ENCODE data around the gene TAS2R43. TPM values are rescaled to one million over a fixed set of nuclear protein-coding genes. Genes with fewer than 3 reads are reported as not detected.

Gene TAS2R43, protein sequence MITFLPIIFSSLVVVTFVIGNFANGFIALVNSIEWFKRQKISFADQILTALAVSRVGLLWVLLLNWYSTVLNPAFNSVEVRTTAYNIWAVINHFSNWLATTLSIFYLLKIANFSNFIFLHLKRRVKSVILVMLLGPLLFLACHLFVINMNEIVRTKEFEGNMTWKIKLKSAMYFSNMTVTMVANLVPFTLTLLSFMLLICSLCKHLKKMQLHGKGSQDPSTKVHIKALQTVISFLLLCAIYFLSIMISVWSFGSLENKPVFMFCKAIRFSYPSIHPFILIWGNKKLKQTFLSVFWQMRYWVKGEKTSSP
- total RNA-seq (ENCODE audit: low replicate concordance), result 1.3 and 2.3 TPM in 2 replicates

DNA sequence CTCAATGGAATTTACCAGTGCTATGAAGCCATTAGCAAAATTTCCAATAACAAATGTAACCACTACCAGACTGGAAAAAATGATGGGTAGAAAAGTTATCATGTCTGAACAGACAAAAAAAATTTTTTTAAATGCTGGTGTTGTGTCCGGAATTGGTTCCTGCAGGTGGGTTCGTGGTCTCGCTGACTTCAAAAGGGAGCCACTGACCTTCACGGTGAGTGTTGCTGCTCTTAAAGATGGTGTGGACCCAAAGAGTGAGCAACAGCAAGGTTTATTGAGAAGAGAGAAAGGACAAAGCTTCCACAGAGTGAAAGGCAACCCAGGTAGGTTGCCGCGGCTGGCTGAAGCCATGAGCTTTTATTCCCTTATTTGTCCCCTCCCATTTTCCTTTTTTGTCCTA is at the start of gene TAS2R43:
Gene TAS2R43, minus strand, starts transcription at position 186 of the 400 bp plus-strand sequence. Its CDS starts 84 bp downstream, at position 102.
- H3K4me3 ChIP-seq (ENCODE audit: low read depth, low read length), result no peak within 1 kb of the TSS
- TF ChIP-seq, protein P1, sequence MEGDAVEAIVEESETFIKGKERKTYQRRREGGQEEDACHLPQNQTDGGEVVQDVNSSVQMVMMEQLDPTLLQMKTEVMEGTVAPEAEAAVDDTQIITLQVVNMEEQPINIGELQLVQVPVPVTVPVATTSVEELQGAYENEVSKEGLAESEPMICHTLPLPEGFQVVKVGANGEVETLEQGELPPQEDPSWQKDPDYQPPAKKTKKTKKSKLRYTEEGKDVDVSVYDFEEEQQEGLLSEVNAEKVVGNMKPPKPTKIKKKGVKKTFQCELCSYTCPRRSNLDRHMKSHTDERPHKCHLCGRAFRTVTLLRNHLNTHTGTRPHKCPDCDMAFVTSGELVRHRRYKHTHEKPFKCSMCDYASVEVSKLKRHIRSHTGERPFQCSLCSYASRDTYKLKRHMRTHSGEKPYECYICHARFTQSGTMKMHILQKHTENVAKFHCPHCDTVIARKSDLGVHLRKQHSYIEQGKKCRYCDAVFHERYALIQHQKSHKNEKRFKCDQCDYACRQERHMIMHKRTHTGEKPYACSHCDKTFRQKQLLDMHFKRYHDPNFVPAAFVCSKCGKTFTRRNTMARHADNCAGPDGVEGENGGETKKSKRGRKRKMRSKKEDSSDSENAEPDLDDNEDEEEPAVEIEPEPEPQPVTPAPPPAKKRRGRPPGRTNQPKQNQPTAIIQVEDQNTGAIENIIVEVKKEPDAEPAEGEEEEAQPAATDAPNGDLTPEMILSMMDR (IDR thresholded peaks at IDR 0.05; ENCODE audit: insufficient read depth, low read length), result no peak
- no peak for DNase-seq (ENCODE audit: low read depth)

DNA sequence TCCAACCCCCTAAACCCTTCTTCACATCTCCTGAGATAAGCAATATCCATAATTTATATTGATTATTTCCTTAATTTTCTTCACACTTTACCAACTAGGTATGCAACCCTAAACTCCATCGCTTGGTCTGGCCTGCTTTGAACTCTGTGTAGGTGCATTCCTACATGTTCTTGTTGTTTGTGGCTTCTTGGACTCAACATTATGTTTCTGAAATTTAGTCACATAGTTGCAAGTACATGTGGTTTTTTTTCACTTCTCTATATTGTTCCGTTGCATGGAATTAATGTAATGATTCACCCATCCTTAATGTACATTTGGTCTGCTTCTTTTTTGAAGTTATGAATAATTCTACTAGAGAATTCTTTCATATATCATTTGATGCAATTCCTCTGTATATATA is 44.0 kb upstream of the TAS2R43 start:
- no peak for DNase-seq (ENCODE audit: low read depth)
- H3K4me3 ChIP-seq (ENCODE audit: low read depth, low read length), result no peak overlapping the region
- TF ChIP-seq, protein P1 (IDR thresholded peaks at IDR 0.05; ENCODE audit: insufficient read depth, low read length), result no peak

GRCh38 chr12:11134305-11134704 is 42.2 kb upstream of the TAS2R43 start, which contains the start of gene TAS2R30:
Gene TAS2R30 (minus strand): TSS chr12:11134644. CDS start chr12:11134244, 400 bp downstream.
- no peak for DNase-seq (ENCODE audit: low read depth)
- H3K4me3 ChIP-seq (ENCODE audit: low read depth, low read length), result no peak within 1 kb of the TSS
- TF ChIP-seq, protein P1 (IDR thresholded peaks at IDR 0.05; ENCODE audit: insufficient read depth, low read length), result no peak

DNA sequence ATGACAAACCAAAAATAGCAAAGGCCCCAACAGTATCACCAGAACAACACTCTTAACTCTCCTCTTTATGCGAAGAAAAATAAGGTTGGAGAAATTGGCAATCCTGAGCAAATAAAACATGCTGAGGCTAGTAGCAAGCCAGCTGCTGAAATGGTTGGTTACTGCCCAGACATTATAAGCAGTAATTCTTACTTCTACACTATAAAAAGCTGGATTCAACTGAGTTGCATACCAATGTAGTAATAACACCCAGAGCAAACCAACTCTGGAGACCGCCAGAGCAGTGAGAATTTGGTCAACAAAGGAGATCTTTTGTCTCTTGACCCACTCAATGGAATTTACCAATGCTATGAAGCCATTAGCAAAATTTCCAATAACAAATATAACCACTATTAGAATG is 41.7 kb upstream of the TAS2R43 start:
- TF ChIP-seq, protein P1 (IDR thresholded peaks at IDR 0.05; ENCODE audit: insufficient read depth, low read length), result no peak
- no peak for DNase-seq (ENCODE audit: low read depth)
- H3K4me3 ChIP-seq (ENCODE audit: low read depth, low read length), result no peak overlapping the region

DNA sequence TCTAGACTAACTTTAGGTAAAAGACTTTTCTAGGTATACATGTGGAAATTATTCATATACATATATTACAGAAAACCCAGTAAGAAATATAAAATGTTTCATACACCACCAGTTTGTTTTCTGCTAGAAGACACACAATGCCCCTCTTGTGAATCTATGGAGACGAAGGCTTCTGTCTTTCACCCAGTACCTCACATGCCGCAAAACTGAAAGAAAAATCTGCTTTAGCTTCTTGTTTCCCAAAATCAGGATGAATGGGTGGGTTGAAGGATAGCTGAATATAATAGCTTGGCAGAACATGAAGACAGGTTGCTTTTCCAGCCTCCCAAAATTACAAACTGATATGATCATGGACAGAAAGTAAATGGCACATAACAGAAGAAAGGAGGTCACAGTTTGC is 41.0 kb upstream of the TAS2R43 start:
- TF ChIP-seq, protein P1 (IDR thresholded peaks at IDR 0.05; ENCODE audit: insufficient read depth, low read length), result no peak
- DNase-seq (ENCODE audit: low read depth), result no peak
- no peak overlapping the region for H3K4me3 ChIP-seq (ENCODE audit: low read depth, low read length)

DNA sequence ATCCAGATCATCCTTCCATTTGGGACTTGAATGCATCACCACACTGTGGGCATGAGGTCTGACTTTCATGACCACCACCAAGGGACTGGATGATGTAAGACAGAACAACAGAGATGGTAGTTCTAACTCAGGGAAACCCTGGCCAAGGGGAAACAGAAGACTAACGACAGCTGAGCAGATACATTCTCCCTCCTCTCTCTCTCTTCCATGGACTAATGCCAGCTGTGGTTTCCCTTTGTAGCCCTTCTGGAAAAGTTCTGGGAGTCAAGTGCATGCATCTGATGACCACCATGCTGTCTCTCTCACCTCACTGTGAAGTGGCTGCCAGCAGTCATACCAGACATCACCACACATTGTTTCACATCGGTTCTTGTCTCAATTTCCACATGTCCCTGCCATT is 38.9 kb upstream of the TAS2R43 start:
- DNase-seq (ENCODE audit: low read depth), result no peak
- no peak overlapping the region for H3K4me3 ChIP-seq (ENCODE audit: low read depth, low read length)
- TF ChIP-seq, protein P1 (IDR thresholded peaks at IDR 0.05; ENCODE audit: insufficient read depth, low read length), result no peak

Measured in fibroblast of the aortic adventitia (primary cell).